CD4-positive, alpha-beta T cell (primary cell): Measurements from ENCODE around the gene HERC3. TPM values are rescaled to one million over a fixed set of nuclear protein-coding genes. Genes with fewer than 3 reads are reported as not detected.

Experiments used
- ATAC-seq: fragments of 200-7000 bp; cut with Tn5 transposase; one replicate; pipeline ENCODE4 v1.10.0; 2022; ENCODE audit warnings: mild to moderate bottlenecking; ENCODE audit not compliant: poor library complexity
- CTCF ChIA-PET: fragments of 350-600 bp; sonication (Branson Sonifier 250); formaldehyde crosslinking; loops from one replicate; lab custom pipeline; 2021; ENCODE audit warnings: antibody characterized with exemption, inconsistent platforms; lab: Charles Lee
- POLR2A ChIA-PET: fragments of 350-600 bp; sonication (Branson Sonifier 250); formaldehyde crosslinking; loops from one replicate; lab custom pipeline; 2021; ENCODE audit warnings: antibody characterized with exemption, inconsistent platforms; lab: Charles Lee
- DNase-seq, 14 experiments: peaks; one replicate each; pipeline ENCODE4 v3.0.0-alpha.2; 2013 to 2020; ENCODE audit warnings: mixed read lengths in 2 of 14
- H3K27ac ChIP-seq, 2 donors: one replicate each; pipeline versions ENCODE4 v1.5.1 to v1.7.0; 2013; ENCODE audit warnings: low read length in 2 of 2, low read depth in 1 of 2, mild to moderate bottlenecking in 1 of 2
- H3K27me3 ChIP-seq, 2 experiments: 1 replicate in 1 of 2; 2 replicates in 1 of 2; pipeline versions ENCODE4 v1.6.1 to v1.7.0; 2013; ENCODE audit warnings: low read length in 2 of 2, control low read depth in 1 of 2, mild to moderate bottlenecking in 1 of 2, moderate library complexity in 1 of 2; ENCODE audit not compliant: insufficient read depth in 2 of 2, control insufficient read depth in 1 of 2
- H3K36me3 ChIP-seq: one replicate; pipeline ENCODE4 v1.6.1; 2013; ENCODE audit warnings: low read length, control low read depth; ENCODE audit not compliant: insufficient read depth
- H3K4me1 ChIP-seq: one replicate; pipeline ENCODE4 v1.6.1; 2013; ENCODE audit warnings: low read length, control low read depth; ENCODE audit not compliant: insufficient read depth
- H3K4me3 ChIP-seq: one replicate; pipeline ENCODE4 v1.5.1; 2013; ENCODE audit warnings: mild to moderate bottlenecking, low read length, moderate library complexity
- H3K9me3 ChIP-seq, 2 experiments: 1 replicate in 1 of 2; 2 replicates in 1 of 2; pipeline versions ENCODE4 v1.6.1 to v1.7.0; 2013; ENCODE audit warnings: low read length in 2 of 2, mild to moderate bottlenecking in 2 of 2, control low read depth in 1 of 2, moderate library complexity in 1 of 2; ENCODE audit not compliant: control insufficient read depth in 1 of 2, insufficient read depth in 1 of 2
- H3K27ac Mint-ChIP-seq: one replicate; pipeline ENCODE4 v1.8.0; 2020; ENCODE audit warnings: mixed read lengths
- H3K27me3 Mint-ChIP-seq: one replicate; pipeline ENCODE4 v1.8.0; 2021; ENCODE audit warnings: mixed read lengths
- H3K36me3 Mint-ChIP-seq: one replicate; pipeline ENCODE4 v1.8.0; 2021; ENCODE audit warnings: low read depth, mixed read lengths
- H3K4me1 Mint-ChIP-seq: one replicate; pipeline ENCODE4 v1.8.0; 2021; ENCODE audit warnings: low read depth, mixed read lengths
- H3K4me3 Mint-ChIP-seq: one replicate; pipeline ENCODE4 v1.8.0; 2020; ENCODE audit warnings: mild to moderate bottlenecking, mixed read lengths
- H3K9me3 Mint-ChIP-seq: one replicate; pipeline ENCODE4 v1.8.0; 2020; ENCODE audit warnings: mixed read lengths
- intact Hi-C, 2 experiments: fragments of 100-400 bp; cut with DNase I in 1 of 2; cut with micrococcal nuclease in 1 of 2; formaldehyde crosslinking; loops; one replicate each; pipeline versions ENCODE4 v1.15.1 to v1.9.0; 2023 to 2025; cut with DNase I, micrococcal nuclease
- total RNA-seq, 174 experiments: library from RNA in 2 of 174; stranded (reverse) in 2 of 174; gene quantifications; one replicate each; pipeline ENCODE4 v1.2.3 and lab custom pipeline; 2021 to 2026
- TF ChIP-seq, protein P1 (sequence below): fragments of 200-600 bp; IDR thresholded peaks from one replicate; pipeline ENCODE4 v1.8.0; 2022; ENCODE audit warnings: antibody characterized with exemption, mild to moderate bottlenecking

Gene HERC3
- total RNA-seq, 2 experiments from 2014 or later, result 63.1 to 66.4 TPM

DNA sequence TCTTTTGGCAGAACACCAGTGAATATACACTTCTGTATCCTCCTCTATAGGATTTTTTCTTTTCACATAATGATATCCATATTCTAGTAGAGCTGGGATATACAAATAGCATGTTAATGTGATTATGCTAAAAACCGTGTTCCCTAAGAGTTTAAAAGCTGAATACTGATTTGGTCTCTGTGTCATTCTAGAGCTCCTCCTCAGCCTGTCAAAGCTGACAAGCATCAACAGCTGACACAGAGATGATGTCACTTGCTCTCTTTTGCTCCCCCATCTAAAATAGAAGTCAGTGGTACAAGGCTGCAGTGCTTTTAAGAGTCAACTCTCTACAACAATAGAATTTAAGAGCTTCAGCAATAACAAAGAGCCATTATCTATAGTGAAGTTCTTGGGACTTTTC lies 17.1 kb upstream of the HERC3 start:
- H3K4me3 ChIP-seq, result no peak overlapping the region
- no peak overlapping the region for H3K27ac Mint-ChIP-seq
- no peaks in the 10 kb centered on the region for H3K9me3 Mint-ChIP-seq
- H3K27me3 Mint-ChIP-seq, result no peaks in the 10 kb centered on the region
- no peaks in the 10 kb centered on the region for H3K9me3 ChIP-seq
- no peaks in the 10 kb centered on the region for H3K36me3 ChIP-seq
- no peaks in the 10 kb centered on the region for H3K36me3 Mint-ChIP-seq
- ChIA-PET CTCF (interaction anchor here (0.5 to 2.0 kb wide), 2 partner anchors 36 to 170 kb away, joined by 3 to 5 read pairs; no protein-coding TSS in a partner anchor), POLR2A (no interaction called here)
- no peak overlapping the region for H3K4me3 Mint-ChIP-seq
- intact Hi-C loops, result no loop called here
- no peaks in the 10 kb centered on the region for H3K4me1 ChIP-seq
- ATAC-seq, result no peak
- DNase-seq, result no peak
- no peaks in the 10 kb centered on the region for H3K27me3 ChIP-seq
- TF ChIP-seq, protein P1, sequence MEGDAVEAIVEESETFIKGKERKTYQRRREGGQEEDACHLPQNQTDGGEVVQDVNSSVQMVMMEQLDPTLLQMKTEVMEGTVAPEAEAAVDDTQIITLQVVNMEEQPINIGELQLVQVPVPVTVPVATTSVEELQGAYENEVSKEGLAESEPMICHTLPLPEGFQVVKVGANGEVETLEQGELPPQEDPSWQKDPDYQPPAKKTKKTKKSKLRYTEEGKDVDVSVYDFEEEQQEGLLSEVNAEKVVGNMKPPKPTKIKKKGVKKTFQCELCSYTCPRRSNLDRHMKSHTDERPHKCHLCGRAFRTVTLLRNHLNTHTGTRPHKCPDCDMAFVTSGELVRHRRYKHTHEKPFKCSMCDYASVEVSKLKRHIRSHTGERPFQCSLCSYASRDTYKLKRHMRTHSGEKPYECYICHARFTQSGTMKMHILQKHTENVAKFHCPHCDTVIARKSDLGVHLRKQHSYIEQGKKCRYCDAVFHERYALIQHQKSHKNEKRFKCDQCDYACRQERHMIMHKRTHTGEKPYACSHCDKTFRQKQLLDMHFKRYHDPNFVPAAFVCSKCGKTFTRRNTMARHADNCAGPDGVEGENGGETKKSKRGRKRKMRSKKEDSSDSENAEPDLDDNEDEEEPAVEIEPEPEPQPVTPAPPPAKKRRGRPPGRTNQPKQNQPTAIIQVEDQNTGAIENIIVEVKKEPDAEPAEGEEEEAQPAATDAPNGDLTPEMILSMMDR, result no peak
- no peaks in the 10 kb centered on the region for H3K4me1 Mint-ChIP-seq
- no peak overlapping the region for H3K27ac ChIP-seq

DNA sequence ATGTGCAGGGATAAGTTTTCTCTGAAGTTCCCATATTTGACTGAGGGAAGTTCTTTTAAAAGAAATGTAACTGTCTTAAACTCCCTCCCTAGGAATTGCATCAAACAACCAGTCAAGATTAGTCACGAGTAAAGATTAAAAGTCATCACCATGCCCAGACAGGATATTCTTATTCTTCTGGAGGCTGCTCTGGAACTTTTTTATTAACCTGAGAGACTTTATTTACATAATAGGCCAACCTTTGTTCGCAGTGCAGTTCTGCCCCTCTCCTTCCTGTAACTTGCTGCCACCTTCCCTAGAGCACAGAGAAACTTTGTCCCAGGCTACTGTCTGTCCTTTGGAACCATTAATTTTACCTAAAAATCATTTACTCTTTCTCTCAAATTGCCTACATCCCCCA lies 9.8 kb upstream of the HERC3 start:
- H3K9me3 ChIP-seq, result no peaks in the 10 kb centered on the region
- no peak overlapping the region for H3K27ac ChIP-seq
- Mint-ChIP-seq H3K27me3 (no peaks in the 10 kb centered on the region), H3K27ac (no peak overlapping the region), H3K36me3 (no peaks in the 10 kb centered on the region), H3K4me1 (no peaks in the 10 kb centered on the region), H3K4me3 (no peak overlapping the region), H3K9me3 (no peaks in the 10 kb centered on the region)
- ChIA-PET CTCF (no interaction called here), POLR2A (no interaction called here)
- no peaks in the 10 kb centered on the region for H3K27me3 ChIP-seq
- H3K36me3 ChIP-seq, result no peaks in the 10 kb centered on the region
- TF ChIP-seq, protein P1, result no peak
- no peaks in the 10 kb centered on the region for H3K4me1 ChIP-seq
- no peak overlapping the region for H3K4me3 ChIP-seq
- ATAC-seq (no peak), DNase-seq (no peak)
- intact Hi-C loops, result no loop called here

DNA sequence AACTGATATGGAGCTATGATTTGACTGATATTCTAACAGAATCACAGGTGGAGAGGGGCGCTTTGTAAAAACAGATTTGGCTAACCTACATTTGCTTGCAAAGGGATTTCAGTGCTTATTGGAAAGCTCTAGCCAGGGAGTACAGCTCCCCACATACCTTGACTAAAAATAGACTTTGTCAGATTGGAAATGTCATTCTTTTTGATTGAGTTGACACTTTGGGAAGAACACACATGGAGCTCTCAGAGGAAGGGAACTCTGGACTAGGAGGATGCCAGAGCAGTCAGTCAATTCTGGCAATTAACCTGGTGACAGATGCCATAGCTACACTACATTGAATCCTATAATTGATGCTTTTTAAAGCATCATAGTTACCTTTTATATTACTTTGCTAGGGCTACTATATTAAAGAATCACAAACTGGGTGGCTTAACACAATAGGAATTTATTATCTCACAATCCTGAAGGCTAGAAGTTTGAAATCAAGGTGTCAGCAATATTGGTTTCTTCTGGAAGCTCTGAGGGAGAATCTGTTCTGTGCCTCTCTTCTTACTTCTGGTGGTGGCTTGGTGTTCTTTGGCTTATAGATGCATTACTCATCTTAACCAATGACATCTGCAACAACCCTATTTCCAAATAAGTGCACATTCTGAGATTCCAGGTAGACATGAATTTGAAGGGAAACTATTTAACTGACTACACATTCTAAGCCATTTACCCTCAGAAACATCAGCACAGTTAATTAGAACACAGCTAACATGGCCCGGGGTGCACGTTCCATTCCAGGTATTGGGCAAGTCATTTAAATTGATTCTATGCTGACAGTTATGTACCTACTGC lies 8.4 kb upstream of the HERC3 start:
- DNase-seq (no peak), ATAC-seq (no peak)
- Mint-ChIP-seq H3K27ac (no peak overlapping the region), H3K36me3 (no peaks in the 10 kb centered on the region), H3K27me3 (no peaks in the 10 kb centered on the region), H3K4me3 (no peak overlapping the region), H3K9me3 (no peaks in the 10 kb centered on the region), H3K4me1 (no peaks in the 10 kb centered on the region)
- Histone ChIP-seq H3K27ac (no peak overlapping the region), H3K27me3 (no peaks in the 10 kb centered on the region), H3K4me3 (no peak overlapping the region), H3K4me1 (no peaks in the 10 kb centered on the region), H3K9me3 (no peaks in the 10 kb centered on the region), H3K36me3 (no peaks in the 10 kb centered on the region)
- ChIA-PET POLR2A (interaction anchor here (1.0 kb wide), 1 partner anchor 8 kb away, joined by 4 read pairs; the partner anchor contains the start of gene HERC3), CTCF (no interaction called here)
- TF ChIP-seq, protein P1, result no peak
- intact Hi-C loops, result no loop called here
